Measurements from ENCODE around the gene MGMT. TPM values are rescaled to one million over a fixed set of nuclear protein-coding genes. Genes with fewer than 3 reads are reported as not detected.

The MGMT gene
- total and polyA plus RNA-seq, 9 of the 15 experiments (the other 6 are each of a cell fraction or from before 2014, with no cell fraction given): 0.03 to 0.29 (median 0.11) TPM; not detected in 4

DNA sequence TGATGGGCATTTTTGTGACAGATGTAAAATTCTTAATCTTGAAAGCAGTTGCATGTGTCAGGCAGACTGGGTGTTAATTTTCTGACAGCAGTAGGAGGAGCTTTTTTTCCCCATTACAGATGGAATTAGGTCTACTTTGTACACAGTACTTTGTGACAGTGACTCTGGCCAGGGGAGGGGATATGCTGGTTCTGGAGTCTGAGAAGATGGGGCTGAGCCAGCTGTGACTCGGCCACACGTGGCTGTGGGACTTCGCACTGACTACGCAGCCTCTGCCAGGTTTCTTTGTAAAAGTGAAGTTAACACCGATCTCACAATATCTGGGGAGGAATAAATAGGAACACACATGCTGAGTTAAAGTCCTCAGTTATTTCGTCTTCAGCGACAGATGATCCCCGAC lies 95.4 kb downstream of the MGMT start:
- 5% methylated on average over 8 of the region's 8 CpGs for WGBS (ENCODE audit: insufficient coverage, low coverage, missing lambda C conversion rate)
- BruUV-seq (replicated peaks): no TSS peak
- intact Hi-C loops (cut with micrococcal nuclease): no loop called here
- Histone ChIP-seq H3K36me3 (ENCODE audit: control insufficient read depth, insufficient read depth, low read length) (no peaks in the 10 kb centered on the region), H4K20me1 (replicated peaks; ENCODE audit: control insufficient read depth, insufficient read depth, low read length) (no peaks in the 10 kb centered on the region), H3K9me1 (ENCODE audit: control insufficient read depth, insufficient read depth, low read length) (no peaks in the 10 kb centered on the region), H3K27me3 (ENCODE audit: control insufficient read depth in 2 of 2, insufficient read depth in 2 of 2, low read length in 2 of 2) (peaks cover 0 to 13% of the 10 kb centered on the region in 2 experiments; a peak in 2 of 5 replicates), H3K4me3 (no peak overlapping the region), H3K9ac (ENCODE audit: insufficient read depth in 1 of 2, low read depth in 2 of 2, low read length in 2 of 2) (no peak overlapping the region), H3K4me2 (ENCODE audit: insufficient read depth, low read length) (no peak overlapping the region), H2AFZ (ENCODE audit: low read depth, low read length) (no peak overlapping the region), H3K27ac (ENCODE audit: extremely low read depth, low read depth, low read length) (no peak overlapping the region), H3K4me1 (replicated peaks in 1 of 2; ENCODE audit: control insufficient read depth in 2 of 2, insufficient read depth in 2 of 2, low read length in 2 of 2) (no peaks in the 10 kb centered on the region), H3K9me3 (replicated peaks; ENCODE audit: control insufficient read depth, insufficient read depth, low read depth, low read length) (no peaks in the 10 kb centered on the region), H3K79me2 (ENCODE audit: control insufficient read depth, insufficient read depth, low read length) (no peaks in the 10 kb centered on the region)
- FAIRE-seq: no peak
- POLR2A ChIA-PET: no interaction called here
- no peak for ATAC-seq
- in situ Hi-C loops (cut with MboI): no loop called here
- TF ChIP-seq ZNF589 (CRISPR knock-in tag; IDR thresholded peaks at IDR 0.05; ENCODE audit: low read depth) (no peak), ZBTB8A (IDR thresholded peaks at IDR 0.05; ENCODE audit: partially characterized antibody) (no peak), EWSR1 (IDR thresholded peaks at IDR 0.05; ENCODE audit: borderline replicate concordance, low read depth, partially characterized antibody) (no peak), NFIC (IDR thresholded peaks at IDR 0.05) (no peak), HNRNPUL1 (IDR thresholded peaks at IDR 0.05; ENCODE audit: low read length) (no peak), ZNF592 (IDR thresholded peaks at IDR 0.05) (no peak), NR4A1 (CRISPR knock-in tag; IDR thresholded peaks at IDR 0.05) (no peak), NR4A1 (tag; IDR thresholded peaks at IDR 0.05) (no peak), USF1 (CRISPR knock-in tag; IDR thresholded peaks at IDR 0.05) (no peak), RBM34 (IDR thresholded peaks at IDR 0.05; ENCODE audit: borderline replicate concordance, insufficient read depth, low read length) (no peak), PTRF (tag; IDR thresholded peaks at IDR 0.05) (no peak), ZNF133 (CRISPR knock-in tag; IDR thresholded peaks at IDR 0.05) (no peak), FOXA3 (CRISPR knock-in tag; conservative IDR thresholded peaks at IDR 0.05 in 1 of 2, IDR thresholded peaks at IDR 0.05 in 1 of 2) (no peak), HNRNPH1 (optimal IDR thresholded peaks at IDR 0.05; ENCODE audit: low read depth, low read length) (no peak)
- TF ChIP-seq, protein P1, sequence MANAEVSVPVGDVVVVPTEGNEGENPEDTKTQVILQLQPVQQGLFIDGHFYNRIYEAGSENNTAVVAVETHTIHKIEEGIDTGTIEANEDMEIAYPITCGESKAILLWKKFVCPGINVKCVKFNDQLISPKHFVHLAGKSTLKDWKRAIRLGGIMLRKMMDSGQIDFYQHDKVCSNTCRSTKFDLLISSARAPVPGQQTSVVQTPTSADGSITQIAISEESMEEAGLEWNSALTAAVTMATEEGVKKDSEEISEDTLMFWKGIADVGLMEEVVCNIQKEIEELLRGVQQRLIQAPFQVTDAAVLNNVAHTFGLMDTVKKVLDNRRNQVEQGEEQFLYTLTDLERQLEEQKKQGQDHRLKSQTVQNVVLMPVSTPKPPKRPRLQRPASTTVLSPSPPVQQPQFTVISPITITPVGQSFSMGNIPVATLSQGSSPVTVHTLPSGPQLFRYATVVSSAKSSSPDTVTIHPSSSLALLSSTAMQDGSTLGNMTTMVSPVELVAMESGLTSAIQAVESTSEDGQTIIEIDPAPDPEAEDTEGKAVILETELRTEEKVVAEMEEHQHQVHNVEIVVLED (CRISPR knock-in tag; IDR thresholded peaks at IDR 0.05): no peak
- TF ChIP-seq, protein P2, sequence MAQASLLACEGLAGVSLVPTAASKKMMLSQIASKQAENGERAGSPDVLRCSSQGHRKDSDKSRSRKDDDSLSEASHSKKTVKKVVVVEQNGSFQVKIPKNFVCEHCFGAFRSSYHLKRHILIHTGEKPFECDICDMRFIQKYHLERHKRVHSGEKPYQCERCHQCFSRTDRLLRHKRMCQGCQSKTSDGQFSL (CRISPR knock-in tag; IDR thresholded peaks at IDR 0.05): no peak
- TF ChIP-seq, protein P2 (tag; IDR thresholded peaks at IDR 0.05): no peak
- CTCF ChIA-PET (ENCODE audit: low intra/inter-chr PET ratio): no interaction called here
- DNase-seq (ENCODE audit: extremely low read depth in 1 of 4, low spot score in 3 of 4): no peak

All from K562 (cell line).